ENCODE results near the gene BNIP5.

Gene BNIP5, protein sequence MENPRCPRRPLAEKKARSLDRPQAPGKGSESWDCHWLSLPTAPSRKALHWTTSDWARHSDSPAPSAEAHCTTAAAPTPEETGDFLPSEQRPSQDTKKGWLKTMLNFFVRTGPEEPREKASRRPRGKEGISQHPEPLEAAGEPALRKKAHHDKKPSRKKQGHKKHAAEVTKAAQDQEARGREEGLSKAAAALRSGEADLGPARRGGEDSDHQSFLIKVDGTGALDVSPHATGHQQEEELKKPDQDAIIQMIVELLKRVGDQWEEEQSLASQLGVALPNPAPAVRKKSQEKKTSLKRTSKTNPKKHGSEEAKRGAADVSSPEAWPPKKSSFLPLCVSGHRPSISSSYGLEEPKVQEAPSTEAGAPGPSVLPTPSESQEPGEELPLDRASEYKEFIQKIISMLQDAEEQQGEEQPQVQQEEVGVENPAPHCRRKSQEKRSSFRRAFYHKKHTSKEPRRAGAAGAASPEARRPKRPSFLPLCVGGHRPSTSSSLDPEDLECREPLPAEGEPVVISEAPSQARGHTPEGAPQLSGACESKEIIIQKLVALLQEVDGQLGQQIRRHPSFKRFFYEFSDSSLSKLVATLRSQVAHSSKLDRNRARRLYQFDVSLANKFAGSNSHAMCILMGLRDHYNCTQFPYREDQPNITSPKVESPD

GRCh38 chr6:36336779-36337241 is at the start of gene BNIP5:
Gene BNIP5, minus strand, starts transcription at chr6:36336888. Its CDS starts 6,198 bp downstream, at chr6:36330690.
- no peak for FAIRE-seq

DNA sequence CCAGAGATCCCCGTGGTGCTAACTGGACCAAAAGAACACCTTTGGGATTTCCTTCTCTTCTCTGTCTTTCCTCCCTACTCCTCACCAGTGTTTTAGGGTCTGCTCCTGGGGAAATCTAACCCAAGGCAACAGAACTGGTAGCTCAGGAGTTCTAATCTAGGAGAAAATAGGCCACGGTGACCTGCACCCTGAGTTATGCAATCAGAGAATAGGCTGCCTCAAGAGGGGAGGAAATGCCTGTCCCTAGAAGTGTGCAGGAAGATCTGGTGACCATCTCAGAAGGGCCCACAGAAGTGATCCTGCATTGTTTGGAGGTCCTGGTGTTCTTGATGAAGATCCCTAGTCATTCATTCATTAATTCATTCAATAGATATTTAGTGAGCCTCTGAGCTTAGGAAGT is 47.4 kb upstream of the BNIP5 start:
- no peak for FAIRE-seq

- no peak for FAIRE-seq
Observed at GRCh38 chr6:36383606-36384005, 46.9 kb upstream of the BNIP5 start.

- no peak for FAIRE-seq
Observed at GRCh38 chr6:36382976-36383375, 46.3 kb upstream of the BNIP5 start.

GRCh38 chr6:36381502-36382389 is 45.1 kb upstream of the BNIP5 start:
- FAIRE-seq = no peak

- no peak for FAIRE-seq
Observed at GRCh38 chr6:36380166-36380565, 43.5 kb upstream of the BNIP5 start.

DNA sequence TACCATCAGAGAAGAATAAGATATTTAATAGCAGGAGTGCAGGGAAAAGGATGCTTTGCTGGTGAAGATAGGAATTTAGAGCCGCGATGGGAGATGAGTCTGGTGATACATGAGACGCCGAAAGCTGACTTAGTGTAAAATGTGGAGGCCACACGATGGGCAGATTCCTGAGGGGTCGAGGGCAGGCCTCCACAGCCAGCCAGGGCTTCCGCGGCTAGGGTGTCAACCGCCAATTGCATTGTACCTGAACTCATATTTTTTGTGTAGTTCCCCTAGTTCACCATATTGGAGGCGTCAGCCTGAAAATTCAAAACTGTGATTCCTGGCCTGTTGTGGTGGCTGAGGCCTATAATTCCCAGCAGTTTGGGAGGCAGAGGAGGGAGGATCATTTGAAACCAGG is 42.2 kb upstream of the BNIP5 start:
- no peak for FAIRE-seq

DNA sequence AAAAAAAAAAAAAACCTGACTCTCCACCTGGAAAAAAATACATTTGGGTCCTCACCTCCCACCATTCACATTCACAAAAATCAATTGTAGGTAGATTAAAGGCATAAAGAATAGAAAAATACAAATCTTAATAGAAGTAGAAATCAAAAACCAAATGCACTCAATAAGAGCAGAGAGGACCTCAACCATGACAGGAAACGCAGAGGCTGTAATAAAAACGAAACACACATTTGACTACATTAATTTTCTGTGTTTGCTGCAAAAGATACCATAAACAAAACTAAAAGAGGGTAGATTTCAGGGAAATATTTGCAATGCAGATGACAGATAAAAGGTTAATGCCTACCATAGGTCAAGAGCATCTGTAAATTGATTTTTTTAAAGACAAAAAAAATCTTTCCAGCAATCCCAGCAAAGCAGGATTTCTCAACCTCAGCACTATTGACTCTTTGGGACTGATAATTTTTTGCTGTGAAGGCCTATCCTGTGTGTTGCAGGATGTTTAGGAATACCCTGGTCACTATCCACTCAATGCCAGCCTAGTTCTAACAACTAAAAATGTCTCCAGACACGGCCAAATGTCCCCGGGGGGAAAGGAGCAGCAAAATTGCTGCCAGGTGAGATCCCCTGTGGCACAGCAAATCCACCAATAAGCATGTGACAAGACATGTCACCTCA is 41.7 kb upstream of the BNIP5 start:
- no peak for FAIRE-seq

DNA sequence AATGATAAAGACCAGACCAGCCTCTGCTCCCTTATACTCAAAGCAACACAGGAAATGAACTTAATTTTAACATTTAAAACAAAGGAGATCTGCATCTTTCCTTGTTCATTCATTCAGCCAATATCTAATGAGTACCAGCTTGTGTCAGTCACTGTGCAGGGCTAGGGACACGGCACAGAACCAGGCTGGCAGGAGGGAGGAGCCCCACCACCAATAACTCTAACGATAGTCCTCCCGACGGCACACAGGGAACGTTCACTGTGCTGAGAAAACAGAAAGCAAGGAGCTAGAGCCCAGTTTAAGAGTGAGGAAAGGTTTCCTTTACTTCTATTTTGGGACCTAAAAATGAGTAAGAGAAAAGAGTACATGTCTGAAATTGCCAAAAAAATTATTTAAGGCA is 40.9 kb upstream of the BNIP5 start:
- FAIRE-seq = no peak

- FAIRE-seq = no peak
Observed at GRCh38 chr6:36376742-36377141, 40.1 kb upstream of the BNIP5 start.

DNA sequence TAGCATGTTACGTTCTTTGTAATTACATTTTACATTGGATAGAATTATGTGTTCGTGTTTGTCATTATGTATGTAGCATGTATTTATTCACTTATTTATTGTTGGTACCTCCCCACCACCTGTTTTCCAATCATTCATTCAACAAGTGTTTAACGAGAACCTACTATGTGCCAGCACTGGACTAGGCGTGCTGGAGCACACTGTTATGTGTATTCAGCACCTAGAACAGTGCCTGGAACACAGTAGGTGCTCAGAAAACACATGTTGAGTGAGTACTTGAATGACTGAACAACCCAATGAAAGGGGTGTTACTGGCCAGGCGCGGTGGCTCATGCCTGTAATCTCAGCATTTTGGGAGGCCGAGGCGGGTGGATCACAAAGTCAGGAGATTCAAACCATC is 39.5 kb upstream of the BNIP5 start:
- FAIRE-seq = no peak

DNA sequence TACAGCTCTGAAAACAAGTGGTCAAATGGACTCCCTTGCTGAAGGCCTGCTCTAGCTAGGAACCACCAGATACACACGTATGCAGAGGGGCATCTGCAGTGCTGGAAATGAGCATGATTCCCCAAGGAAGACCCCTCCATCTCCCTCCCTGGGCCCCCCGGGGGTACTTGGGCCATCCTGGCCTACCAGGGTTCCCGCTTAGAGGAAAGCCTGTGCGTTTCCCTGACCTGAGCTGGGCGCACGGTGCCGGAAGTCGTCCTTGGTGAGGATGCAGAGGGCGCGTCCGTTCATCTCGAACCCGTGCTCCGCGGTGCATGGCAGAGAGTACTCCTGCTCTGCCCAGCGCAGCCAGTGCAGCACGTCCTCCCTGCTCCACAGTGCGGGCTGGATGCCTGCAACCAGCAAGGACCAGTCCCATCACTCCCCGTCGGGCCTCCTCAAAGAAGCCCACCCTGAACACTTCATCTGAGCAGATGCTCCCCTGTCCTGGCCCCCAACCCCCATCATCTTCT is 39.0 kb upstream of the BNIP5 start:
- no peak for FAIRE-seq

- no peak for FAIRE-seq
Observed at GRCh38 chr6:36374972-36375371, 38.3 kb upstream of the BNIP5 start.

DNA sequence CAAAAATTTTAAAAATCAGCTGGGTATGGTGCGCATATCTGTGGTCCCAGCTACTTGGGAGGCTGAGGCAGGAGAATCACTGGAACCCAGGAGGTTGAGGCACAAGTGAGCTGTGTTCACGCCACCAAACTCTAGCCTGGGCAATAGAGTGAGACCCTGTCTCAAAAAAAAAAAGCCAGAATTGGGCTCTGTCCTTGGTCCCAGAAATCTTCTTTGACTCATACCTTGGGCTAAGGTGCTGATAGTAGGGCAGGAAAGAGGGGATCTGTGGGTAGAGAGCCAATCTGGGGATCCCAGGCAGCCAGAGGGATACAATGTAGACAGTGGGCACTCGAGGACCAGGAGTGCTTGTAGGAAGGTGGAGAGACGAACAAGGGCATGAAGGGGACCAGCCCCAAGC is 37.5 kb upstream of the BNIP5 start:
- no peak for FAIRE-seq

GRCh38 chr6:36373368-36374019 is 36.8 kb upstream of the BNIP5 start:
- FAIRE-seq = no peak

- FAIRE-seq = no peak
Observed at GRCh38 chr6:36372088-36372487, 35.4 kb upstream of the BNIP5 start.

GRCh38 chr6:36371211-36371610 is 34.5 kb upstream of the BNIP5 start:
- FAIRE-seq = no peak

DNA sequence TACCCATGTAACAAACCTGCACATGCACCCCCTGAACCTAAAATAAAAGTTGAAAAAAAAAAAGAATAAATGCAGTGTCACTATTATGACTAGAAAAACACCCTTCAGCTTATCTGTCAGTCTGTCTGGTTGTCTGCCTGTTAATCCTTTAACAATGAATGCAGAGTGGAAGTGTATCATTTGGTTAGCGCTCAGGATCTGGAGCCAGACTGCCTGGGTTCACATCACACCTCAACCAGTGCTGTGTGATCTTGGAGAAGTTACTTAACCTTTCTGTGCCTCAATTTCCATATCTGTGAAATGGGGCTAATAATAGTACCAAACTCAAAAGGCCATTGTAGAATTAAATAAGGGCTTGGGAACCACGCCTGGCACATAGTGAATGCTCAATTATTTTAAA is 34.0 kb upstream of the BNIP5 start:
- FAIRE-seq = no peak

GRCh38 chr6:36368921-36369865 is 32.5 kb upstream of the BNIP5 start:
- FAIRE-seq = no peak

GRCh38 chr6:36368421-36368820 is 31.7 kb upstream of the BNIP5 start:
- no peak for FAIRE-seq

GRCh38 chr6:36367743-36368142 is 31.1 kb upstream of the BNIP5 start:
- no peak for FAIRE-seq

Data from TTC549 (cell line).